ENCODE results near the gene HYLS1.

GRCh38 chr11:125923012-125923579 is 35.6 kb downstream of the HYLS1 start:
- no peak for TF ChIP-seq CEBPB (IDR thresholded peaks at IDR 0.05)
- no peak for TF ChIP-seq FOXM1 (IDR thresholded peaks at IDR 0.05; ENCODE audit: borderline replicate concordance, low read depth)
- TF ChIP-seq CREB1 (IDR thresholded peaks at IDR 0.05; ENCODE audit: low read depth): no peak
- TF ChIP-seq, protein P1, sequence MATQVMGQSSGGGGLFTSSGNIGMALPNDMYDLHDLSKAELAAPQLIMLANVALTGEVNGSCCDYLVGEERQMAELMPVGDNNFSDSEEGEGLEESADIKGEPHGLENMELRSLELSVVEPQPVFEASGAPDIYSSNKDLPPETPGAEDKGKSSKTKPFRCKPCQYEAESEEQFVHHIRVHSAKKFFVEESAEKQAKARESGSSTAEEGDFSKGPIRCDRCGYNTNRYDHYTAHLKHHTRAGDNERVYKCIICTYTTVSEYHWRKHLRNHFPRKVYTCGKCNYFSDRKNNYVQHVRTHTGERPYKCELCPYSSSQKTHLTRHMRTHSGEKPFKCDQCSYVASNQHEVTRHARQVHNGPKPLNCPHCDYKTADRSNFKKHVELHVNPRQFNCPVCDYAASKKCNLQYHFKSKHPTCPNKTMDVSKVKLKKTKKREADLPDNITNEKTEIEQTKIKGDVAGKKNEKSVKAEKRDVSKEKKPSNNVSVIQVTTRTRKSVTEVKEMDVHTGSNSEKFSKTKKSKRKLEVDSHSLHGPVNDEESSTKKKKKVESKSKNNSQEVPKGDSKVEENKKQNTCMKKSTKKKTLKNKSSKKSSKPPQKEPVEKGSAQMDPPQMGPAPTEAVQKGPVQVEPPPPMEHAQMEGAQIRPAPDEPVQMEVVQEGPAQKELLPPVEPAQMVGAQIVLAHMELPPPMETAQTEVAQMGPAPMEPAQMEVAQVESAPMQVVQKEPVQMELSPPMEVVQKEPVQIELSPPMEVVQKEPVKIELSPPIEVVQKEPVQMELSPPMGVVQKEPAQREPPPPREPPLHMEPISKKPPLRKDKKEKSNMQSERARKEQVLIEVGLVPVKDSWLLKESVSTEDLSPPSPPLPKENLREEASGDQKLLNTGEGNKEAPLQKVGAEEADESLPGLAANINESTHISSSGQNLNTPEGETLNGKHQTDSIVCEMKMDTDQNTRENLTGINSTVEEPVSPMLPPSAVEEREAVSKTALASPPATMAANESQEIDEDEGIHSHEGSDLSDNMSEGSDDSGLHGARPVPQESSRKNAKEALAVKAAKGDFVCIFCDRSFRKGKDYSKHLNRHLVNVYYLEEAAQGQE (IDR thresholded peaks at IDR 0.05; ENCODE audit: low read depth): no peak
- TF ChIP-seq, protein P2, sequence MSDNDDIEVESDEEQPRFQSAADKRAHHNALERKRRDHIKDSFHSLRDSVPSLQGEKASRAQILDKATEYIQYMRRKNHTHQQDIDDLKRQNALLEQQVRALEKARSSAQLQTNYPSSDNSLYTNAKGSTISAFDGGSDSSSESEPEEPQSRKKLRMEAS (IDR thresholded peaks at IDR 0.05): no peak
- TF ChIP-seq RAD21 (IDR thresholded peaks at IDR 0.05; ENCODE audit: low read depth): peak; percentile 95
- TF ChIP-seq TEAD4 (IDR thresholded peaks at IDR 0.05): no peak
- no peak for TF ChIP-seq NFIC (IDR thresholded peaks at IDR 0.05)
- no peak for TF ChIP-seq ZBTB7A (IDR thresholded peaks at IDR 0.05; ENCODE audit: low read depth)
- no peak for TF ChIP-seq TCF12 (IDR thresholded peaks at IDR 0.05; ENCODE audit: low read depth)
- TF ChIP-seq EGR1 (IDR thresholded peaks at IDR 0.05): no peak

All from Ishikawa (cell line).